Activated CD4-positive, alpha-beta T cell treated with anti-CD3 and anti-CD28 coated beads, Interleukin-10, Interleukin-2, amounts not matched to agents 100 ng/mL and 50 ng/mL, durations not matched to agents 16 hours and 8 hours (primary cell): ENCODE measurements around the gene HSF4.
"Not testable (repeated sequence)": the region's sequence is repeated elsewhere in the genome, so short reads cannot be mapped to it uniquely, and the experiment has no call there.

Source experiments
- DNase-seq: peaks from one replicate; pipeline ENCODE4 v3.0.0-alpha.2; 2020

HSF4 gene, protein sequence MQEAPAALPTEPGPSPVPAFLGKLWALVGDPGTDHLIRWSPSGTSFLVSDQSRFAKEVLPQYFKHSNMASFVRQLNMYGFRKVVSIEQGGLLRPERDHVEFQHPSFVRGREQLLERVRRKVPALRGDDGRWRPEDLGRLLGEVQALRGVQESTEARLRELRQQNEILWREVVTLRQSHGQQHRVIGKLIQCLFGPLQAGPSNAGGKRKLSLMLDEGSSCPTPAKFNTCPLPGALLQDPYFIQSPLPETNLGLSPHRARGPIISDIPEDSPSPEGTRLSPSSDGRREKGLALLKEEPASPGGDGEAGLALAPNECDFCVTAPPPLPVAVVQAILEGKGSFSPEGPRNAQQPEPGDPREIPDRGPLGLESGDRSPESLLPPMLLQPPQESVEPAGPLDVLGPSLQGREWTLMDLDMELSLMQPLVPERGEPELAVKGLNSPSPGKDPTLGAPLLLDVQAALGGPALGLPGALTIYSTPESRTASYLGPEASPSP

GRCh38 chr16:67164599-67165061 lies at the start of gene HSF4:
HSF4 (plus strand) TSS chr16:67164745; CDS start chr16:67164812, 67 bp downstream.
- DNase-seq: no peak

DNA sequence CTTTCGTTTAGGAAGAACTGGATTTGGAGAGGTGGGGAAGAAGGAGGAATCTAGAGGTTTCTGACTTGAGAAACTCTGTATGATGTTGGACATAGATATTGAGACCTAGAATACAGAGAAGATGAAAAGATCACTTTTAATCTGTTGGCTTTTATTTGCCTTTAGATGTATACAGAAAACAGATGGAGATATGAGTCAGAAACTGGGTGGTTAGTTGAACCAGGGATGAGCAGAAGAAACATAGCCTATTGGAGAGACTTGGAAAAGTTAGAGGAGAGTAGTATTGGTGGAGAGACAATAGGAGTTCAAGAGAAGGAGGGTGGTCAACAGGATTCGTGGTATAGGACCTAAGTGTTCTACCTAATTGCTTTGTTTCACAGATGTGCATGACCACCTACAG lies 49.8 kb upstream of the HSF4 start:
- no peak for DNase-seq

GRCh38 chr16:67115639-67116038 lies 48.9 kb upstream of the HSF4 start:
- DNase-seq: no peak

- no peak for DNase-seq
Measured at GRCh38 chr16:67116388-67117311, 47.9 kb upstream of the HSF4 start.

DNA sequence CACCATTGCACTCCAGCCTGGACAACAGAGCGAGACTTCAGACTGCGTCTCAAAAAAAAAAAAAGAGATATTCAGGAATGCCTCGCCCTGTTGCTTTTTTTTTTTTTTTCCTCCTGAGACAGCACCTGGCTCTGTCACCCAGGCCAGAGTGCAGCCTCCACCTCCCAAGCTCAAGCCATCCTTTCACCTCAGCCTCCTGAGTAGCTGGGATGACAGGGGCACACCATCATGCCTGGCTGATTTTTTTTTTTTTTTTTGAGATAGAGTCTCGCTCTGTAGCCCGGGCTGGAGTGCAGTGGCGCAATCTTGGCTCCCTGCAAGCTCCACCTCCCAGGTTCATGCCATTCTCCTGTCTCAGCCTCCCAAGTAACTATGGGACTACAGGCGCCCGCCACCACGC lies 46.8 kb upstream of the HSF4 start:
- DNase-seq: no peak

- DNase-seq: no peak
Measured at GRCh38 chr16:67120025-67120424, 44.5 kb upstream of the HSF4 start.

DNA sequence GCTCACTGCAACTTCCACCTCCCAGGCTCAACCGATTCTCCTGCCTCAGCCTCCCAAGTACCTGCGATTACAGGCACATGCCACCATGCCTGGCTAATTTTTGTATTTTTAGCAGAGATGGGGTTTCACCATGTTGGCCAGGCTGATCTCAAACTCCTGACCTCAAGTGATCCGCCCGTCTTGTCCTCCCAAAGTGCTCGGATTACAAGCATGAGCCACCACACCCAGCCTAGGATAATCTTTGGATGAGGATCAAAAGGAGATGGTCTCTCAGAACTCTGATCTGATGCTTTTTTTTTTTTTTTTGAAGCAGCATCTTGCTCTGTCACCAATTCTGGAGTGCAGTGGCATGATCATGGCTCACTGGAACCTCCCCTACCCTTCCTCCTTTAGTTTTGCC lies 41.7 kb upstream of the HSF4 start:
- not testable (repeated sequence) for DNase-seq

DNA sequence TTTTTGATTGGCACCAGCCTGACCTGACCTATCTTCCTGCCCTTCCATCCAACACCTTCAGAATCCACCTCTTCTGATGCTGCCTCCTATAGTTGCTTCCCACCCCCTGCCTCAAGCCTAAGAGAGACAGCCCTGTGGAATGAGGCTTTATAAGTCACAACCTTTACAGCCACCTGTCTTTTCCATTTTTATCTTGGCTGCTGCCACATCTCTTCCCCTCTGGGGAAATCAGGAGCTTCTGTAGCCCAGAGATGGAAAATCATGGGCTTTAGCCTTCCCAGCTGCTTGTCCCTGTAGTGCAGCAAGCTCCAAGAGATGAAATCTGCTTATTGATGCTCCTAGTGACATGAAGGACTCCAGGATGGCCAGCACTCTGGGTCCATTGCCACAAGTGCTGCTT lies 36.1 kb upstream of the HSF4 start:
- DNase-seq: no peak

- no peak for DNase-seq
Measured at GRCh38 chr16:67128887-67129286, 35.7 kb upstream of the HSF4 start.

GRCh38 chr16:67129422-67129821 lies 35.1 kb upstream of the HSF4 start:
- DNase-seq: no peak

DNA sequence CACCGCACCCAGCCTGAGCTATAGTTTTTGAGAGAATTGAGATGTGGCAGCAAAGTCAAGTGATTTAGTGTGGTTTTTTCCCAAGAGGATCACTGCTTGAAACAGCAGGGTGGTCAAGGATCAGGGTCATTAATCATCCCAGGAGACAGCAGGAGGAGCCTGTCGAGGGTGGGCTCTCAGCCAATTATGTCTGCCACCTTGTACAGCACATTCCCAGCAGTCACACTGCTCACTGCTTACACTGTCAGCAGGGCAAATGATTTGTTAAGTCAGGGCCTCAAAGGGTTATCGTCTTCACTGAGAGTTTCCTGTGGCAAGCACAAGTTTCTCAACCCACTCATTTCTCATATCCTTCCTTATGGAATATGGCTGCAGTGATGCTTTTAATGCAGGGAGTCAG lies 26.9 kb upstream of the HSF4 start:
- DNase-seq: no peak

- no peak for DNase-seq
Measured at GRCh38 chr16:67141391-67141790, 23.2 kb upstream of the HSF4 start.

- no peak for DNase-seq
Measured at GRCh38 chr16:67142342-67142741, 22.2 kb upstream of the HSF4 start.

GRCh38 chr16:67144943-67145342 lies 19.6 kb upstream of the HSF4 start:
- DNase-seq: no peak

DNA sequence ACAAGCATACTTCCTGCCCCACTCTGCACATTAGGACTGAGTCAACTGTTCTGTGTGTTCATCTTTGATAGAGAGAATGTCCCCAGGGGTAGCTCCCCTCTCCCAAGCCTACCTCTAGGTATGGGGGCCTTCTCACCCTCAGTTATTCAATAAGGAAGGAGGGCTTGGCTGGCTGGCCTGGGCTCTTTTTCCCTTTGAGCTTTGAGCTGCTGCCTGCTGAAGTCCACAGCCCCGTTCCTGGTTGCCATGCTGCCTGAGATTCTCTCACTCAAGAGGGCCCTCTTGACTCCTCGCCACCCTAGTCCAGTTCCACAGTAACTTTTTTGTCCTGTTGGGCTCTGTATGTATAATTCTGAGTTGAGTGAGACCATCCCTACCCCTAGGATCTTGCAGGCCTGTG lies 18.8 kb upstream of the HSF4 start:
- no peak for DNase-seq

GRCh38 chr16:67146523-67147357 lies 17.8 kb upstream of the HSF4 start:
- no peak for DNase-seq

- DNase-seq: no peak
Measured at GRCh38 chr16:67147437-67148140, 17.0 kb upstream of the HSF4 start.

- no peak for DNase-seq
Measured at GRCh38 chr16:67148221-67148620, 16.3 kb upstream of the HSF4 start.

- no peak for DNase-seq
Measured at GRCh38 chr16:67148656-67149275, 15.8 kb upstream of the HSF4 start.

- DNase-seq: no peak
Measured at GRCh38 chr16:67149276-67150046, 15.1 kb upstream of the HSF4 start.
